Effector memory CD4-positive, alpha-beta T cell (primary cell): ENCODE data around the gene PMM2.

Experiments
- DNase-seq, 3 donors: peaks; one replicate each; pipeline ENCODE4 v3.0.0-alpha.2; 2020
- H3K27ac ChIP-seq: 2 replicates; pipeline ENCODE4 v1.7.0; 2013; ENCODE audit warnings: mild to moderate bottlenecking, low read length, moderate library complexity; ENCODE audit not compliant: insufficient read depth, poor library complexity, severe bottlenecking
- H3K27me3 ChIP-seq: replicated peaks from 2 replicates; pipeline ENCODE4 v1.7.0; 2013; ENCODE audit warnings: mild to moderate bottlenecking, low read length; ENCODE audit not compliant: insufficient read depth, control insufficient read depth, poor library complexity, severe bottlenecking
- H3K36me3 ChIP-seq: 2 replicates; pipeline ENCODE4 v1.7.0; 2013; ENCODE audit warnings: mild to moderate bottlenecking, low read length, moderate library complexity; ENCODE audit not compliant: control insufficient read depth, insufficient read depth
- H3K4me1 ChIP-seq: 2 replicates; pipeline ENCODE4 v1.7.0; 2013; ENCODE audit warnings: low read length, mild to moderate bottlenecking; ENCODE audit not compliant: control insufficient read depth, insufficient read depth, poor library complexity, severe bottlenecking
- H3K4me3 ChIP-seq: 2 replicates; pipeline ENCODE4 v1.7.0; 2013; ENCODE audit warnings: low read length, low read depth, mild to moderate bottlenecking; ENCODE audit not compliant: insufficient read depth, poor library complexity, severe bottlenecking
- H3K9me3 ChIP-seq: 2 replicates; pipeline ENCODE4 v1.7.0; 2013; ENCODE audit warnings: mild to moderate bottlenecking, low read length, moderate library complexity; ENCODE audit not compliant: control insufficient read depth

Gene PMM2

DNA sequence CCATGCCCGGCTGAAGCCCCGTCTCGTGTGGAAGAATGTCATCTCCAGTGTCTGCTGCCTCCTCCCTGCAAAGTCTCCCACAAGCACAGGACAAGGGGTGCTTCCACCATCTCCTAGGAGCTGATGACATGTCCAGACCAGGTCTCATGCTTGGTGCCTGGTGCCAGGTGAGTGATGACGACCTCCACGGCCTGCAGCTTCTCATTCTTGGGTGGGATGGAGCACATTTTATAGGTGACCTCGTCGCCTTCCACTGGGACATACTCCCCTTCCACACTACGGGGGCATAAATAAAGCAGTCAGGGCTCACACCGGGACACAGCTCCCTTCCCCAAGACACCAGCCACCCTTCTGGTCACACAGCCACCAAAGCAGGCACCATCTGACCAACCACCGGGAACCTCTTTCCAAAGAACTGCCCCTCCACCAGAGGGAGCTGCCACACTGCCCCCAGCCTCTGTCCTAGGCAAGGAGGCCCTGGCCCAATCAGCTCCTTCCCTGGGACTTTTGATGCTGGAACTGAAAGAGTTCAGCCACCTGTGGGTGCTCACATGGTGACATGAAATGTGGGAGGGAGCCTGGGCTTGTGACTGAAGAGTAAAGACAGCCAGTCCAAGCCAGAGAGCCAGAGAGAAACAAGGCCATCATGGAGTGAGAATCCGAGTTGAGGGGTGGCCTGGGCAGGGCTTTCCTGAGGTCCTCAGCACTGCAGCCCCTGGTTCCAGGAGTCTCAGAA is 57.6 kb downstream of the PMM2 start:
- Histone ChIP-seq H3K4me3 (no peak overlapping the region), H3K27me3 (no peaks in the 10 kb centered on the region), H3K36me3 (peaks cover 30% of the 10 kb centered on the region), H3K9me3 (no peaks in the 10 kb centered on the region), H3K27ac (no peak overlapping the region), H3K4me1 (peaks cover 10% of the 10 kb centered on the region)
- DNase-seq: no peak

DNA sequence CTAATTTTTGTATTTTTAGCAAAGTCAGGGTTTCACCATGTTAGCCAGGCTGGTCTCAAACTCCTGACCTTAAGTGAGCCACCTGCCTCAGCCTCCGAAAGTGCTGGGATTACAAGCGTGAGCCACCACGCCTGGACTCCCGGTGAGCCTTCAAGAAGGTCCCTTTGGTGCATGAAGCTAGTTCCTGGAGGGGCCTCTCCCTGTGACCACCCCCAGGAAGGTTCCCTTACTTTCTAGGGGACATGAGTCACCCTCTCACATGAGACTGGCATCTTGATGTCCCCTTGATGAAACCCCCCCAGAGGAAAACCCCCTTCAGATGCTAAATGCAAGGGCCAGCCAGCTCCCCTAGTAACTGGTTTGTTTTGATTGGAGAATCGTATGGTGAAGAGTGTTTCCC is 58.3 kb downstream of the PMM2 start:
- peaks cover 30% of the 10 kb centered on the region for H3K36me3 ChIP-seq
- no peak overlapping the region for H3K4me3 ChIP-seq
- H3K27ac ChIP-seq: no peak overlapping the region
- DNase-seq: no peak
- no peaks in the 10 kb centered on the region for H3K27me3 ChIP-seq
- peaks cover 10% of the 10 kb centered on the region for H3K4me1 ChIP-seq
- no peaks in the 10 kb centered on the region for H3K9me3 ChIP-seq

DNA sequence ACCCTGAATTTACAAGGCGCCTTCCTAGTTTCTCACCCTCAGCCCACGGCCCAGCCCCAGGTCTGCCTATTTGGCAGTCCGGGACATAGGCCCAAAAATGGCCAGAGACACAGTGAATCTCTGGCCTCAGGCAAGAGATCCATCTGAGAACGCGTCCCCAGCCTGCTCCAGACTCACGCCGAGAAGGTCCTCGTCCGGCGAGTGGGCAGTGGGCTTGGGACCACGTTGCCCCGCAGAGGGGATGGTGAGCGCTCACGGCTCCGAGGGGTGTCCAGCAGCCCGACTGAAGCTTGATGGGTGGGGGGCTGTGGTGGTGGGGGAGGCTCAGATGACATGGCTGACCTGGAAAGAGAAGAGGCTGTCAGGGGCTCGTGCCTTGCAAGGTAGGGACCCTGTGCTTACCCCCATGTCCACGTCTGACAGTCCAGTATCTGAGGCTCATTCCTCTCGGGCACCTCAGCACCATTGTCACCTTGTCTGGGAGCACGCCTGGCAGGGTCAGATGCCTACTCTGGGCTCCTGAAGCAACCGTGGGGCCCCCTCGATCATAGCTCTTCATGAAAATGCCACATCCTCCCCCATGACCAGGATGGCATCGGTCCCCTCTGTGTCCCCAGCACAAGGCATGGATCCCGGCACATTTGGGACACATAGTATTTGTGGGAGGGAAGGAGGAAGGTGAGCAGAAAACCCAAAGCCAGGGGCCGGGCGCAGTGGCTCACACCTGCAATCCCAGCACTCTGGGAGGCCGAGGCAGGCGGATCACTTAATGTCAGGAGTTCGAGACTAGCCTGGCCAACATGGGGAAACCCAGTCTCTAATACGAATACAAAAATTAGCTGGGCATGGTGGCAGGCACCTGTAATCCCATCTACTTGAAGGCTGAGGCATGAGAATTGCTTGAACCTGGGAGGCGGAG is 61.6 kb downstream of the PMM2 start:
- H3K36me3 ChIP-seq: peaks cover 23% of the 10 kb centered on the region
- H3K9me3 ChIP-seq: no peaks in the 10 kb centered on the region
- H3K4me3 ChIP-seq: no peak overlapping the region
- peaks cover 10% of the 10 kb centered on the region for H3K4me1 ChIP-seq
- DNase-seq: no peak
- no peaks in the 10 kb centered on the region for H3K27me3 ChIP-seq
- H3K27ac ChIP-seq: no peak overlapping the region

DNA sequence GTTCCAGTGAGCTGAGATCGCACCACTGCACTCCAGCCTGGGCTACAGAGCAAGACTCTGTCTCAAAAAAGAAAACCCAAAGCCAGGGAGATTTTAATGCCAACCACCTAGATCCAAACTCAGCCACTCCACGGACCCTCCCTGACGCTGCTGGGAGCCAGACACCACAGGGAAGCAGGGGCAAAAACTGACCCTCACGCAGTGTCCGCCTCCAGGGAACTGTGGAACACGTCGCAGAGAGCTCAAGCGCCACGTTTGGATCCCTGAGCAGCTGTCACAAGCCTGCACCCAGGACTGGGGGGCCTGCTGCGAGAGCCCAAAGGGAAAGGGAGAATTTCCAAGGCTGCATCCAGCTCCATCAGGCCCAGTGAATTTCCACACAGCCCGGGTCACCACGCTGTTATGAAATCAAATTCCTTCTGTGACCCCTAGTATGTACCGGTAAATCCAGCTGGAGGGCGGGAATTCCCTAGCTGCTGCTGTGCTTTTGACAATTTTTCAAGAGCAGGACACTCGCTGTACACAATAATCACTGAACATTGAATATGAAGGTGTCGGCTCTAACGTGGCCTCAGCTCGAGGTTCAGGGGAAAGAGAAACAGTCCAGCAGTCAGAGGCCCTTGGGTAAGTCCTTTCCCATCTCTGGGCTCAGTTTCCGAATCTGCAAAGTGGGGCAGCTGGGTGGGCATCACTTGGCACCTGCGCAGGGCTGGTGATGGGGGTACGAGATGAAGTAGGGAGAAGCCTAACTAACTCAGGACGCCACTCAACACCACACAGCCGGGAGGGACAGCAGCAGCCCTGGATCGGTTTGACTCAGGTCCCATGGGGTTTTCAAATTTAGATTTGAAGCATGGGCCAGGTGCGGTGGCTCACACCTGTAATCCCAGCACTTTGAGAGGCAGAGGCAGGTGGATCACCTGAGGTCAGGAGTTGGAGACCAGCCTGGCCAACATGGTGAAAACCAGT is 62.6 kb downstream of the PMM2 start:
- DNase-seq: no peak
- peaks cover 14% of the 10 kb centered on the region for H3K36me3 ChIP-seq

DNA sequence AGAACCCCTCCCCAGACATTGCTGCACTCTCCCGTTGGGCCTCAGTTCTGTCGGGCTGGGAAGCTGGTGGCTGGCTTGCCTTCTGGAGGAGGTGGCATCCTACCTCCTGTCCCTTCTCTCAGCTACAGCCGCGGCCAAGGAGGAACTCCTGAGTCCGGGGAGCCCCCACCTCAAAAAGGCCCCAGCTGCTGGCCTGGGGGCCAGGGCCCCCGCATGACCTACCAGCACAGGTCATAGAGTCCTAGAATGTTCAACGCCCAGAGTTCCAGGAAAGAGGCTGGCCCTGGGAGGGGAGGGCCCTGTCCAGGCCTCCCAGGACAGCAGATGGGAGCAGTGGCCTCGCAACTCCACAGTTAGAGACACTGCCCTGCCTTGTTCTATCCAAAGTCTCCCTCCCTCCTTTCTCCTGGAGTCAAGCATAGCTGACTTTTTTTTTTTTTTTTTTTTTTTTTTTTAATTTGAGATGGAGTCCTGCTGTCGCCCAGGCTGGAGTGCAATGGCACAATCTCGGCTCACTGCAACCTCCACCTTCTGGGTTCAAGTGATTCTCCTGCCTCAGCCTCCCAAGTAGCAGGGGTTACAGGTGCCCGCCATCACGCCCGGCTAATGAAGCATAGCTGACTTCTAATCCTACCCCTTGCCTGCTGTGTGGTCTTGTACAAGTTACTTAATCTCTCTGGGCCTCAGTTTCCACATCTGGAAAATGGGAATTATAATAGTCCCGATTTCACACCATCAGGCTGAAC is 64.1 kb downstream of the PMM2 start:
- H3K9me3 ChIP-seq: no peaks in the 10 kb centered on the region
- no peak overlapping the region for H3K27ac ChIP-seq
- peaks cover 6% of the 10 kb centered on the region for H3K36me3 ChIP-seq
- H3K4me3 ChIP-seq: no peak overlapping the region
- no peaks in the 10 kb centered on the region for H3K27me3 ChIP-seq
- DNase-seq: no peak
- H3K4me1 ChIP-seq: peaks cover 3% of the 10 kb centered on the region

More for the DNA sequence above, 62.6 kb downstream of the PMM2 start:
- Histone ChIP-seq H3K27me3 (no peaks in the 10 kb centered on the region), H3K4me3 (no peak overlapping the region), H3K27ac (no peak overlapping the region), H3K9me3 (no peaks in the 10 kb centered on the region), H3K4me1 (peaks cover 10% of the 10 kb centered on the region)

DNA sequence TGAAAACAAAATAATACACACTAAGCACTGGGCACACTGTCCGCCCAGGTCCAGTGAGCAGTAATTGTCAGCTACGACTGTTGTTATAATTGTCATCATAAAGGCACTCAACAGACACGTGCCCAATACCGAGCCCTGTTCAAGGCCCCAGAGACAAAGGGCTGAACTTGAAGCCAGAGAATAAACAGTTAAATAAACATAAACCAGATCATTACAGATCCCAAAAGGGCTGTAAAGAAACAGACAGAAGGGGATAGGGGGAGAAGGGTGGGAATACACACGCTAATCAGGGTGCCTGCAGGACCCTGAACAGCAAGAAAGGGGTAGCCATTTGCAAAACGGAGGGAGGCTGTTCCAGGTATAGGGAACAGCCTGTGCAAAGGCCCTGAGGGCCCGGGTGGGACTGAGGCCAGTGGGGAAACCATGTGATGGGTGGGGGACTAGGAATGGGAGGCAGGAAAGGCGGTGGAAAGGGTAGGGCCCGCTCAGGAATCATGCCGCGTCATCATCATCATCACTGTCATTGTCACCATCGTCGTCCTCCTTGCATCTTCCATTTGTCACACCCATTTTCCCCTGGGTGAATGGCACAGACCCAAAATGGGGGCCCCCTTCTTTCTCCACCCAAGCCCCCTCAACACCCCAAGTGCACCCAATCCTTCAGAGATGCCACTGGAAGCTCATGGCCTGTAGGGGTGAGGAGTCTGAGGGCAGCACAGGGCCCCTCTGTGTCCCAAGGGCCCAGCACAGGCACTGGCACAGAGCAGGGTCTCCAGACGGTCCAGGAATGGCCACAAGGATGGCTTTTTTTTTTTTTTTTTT is 64.9 kb downstream of the PMM2 start:
- Histone ChIP-seq H3K27ac (no peak overlapping the region), H3K36me3 (peaks cover 6% of the 10 kb centered on the region), H3K4me3 (no peak overlapping the region), H3K4me1 (peaks cover 8% of the 10 kb centered on the region), H3K27me3 (no peaks in the 10 kb centered on the region), H3K9me3 (no peaks in the 10 kb centered on the region)
- no peak for DNase-seq

DNA sequence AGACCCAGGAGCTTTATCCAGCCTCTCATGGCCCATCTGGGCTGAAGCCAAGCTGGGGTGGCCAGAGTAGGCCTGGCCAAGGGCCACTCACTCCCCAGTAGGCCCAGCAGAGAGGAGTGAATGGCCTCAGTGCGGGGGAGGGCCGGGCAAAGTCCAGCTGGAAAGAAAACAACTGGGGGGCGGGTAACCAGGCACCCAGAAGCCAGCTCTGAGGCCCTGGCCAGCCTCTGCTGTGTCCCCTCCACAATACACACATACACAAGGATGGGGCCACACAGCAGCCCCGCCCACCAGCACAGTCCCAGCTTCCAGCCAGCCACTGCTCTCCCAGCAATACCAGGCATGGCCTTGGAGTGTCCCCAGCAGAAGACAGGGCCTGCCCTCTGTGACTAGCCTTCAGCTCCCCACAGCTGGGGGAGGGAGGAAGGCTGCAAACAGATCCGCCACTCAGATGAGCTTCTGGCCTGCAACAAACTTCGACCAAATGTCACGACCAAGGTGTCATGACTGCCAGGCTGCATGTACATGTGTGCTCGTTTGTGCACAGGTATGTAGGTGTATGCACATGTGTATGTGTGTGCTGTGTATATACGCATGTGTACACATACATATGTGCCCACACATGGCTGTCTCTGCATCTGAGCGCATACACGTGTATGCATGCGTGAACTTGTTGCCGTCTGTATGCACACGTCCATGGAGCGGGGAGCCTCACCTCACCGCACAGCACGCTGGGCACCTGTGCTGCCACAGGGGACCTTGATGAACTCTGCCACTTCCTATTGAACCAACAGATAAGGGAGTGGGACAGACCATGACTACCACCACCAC is 66.2 kb downstream of the PMM2 start:
- Histone ChIP-seq H3K36me3 (no peaks in the 10 kb centered on the region), H3K4me3 (no peak overlapping the region), H3K27me3 (no peaks in the 10 kb centered on the region), H3K4me1 (peaks cover 12% of the 10 kb centered on the region), H3K27ac (no peak overlapping the region), H3K9me3 (no peaks in the 10 kb centered on the region)
- DNase-seq: no peak

DNA sequence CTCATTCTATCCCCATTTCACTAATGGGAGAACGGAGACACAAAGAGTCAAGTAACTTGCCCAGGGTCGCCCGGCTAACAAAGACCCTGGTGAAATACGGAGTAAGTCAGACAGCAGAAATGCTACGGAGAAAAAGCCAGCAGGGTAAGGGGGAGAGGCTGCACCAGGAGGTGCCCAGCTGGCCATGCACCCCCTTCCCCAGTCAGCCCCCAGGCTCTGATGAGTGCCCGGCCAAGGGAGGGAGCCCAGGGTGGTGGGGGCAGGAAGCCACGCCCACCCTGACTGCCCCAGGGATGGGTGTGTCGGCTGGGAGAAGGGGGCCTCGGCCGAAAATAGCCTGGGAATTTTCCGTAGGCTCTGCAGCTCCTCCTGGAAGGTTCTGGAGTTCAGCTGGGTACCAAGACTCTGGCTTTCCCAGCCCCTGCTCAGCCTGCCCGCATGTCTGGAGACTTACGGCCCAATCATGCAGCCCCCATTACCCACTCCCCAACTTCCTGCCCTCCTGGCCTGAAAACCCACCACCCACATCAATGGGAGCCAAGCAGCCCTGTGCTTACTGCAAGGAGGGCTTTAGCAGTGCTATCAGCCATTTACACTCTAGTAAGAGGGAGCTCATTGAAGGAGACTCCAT is 67.0 kb downstream of the PMM2 start:
- no peaks in the 10 kb centered on the region for H3K36me3 ChIP-seq
- H3K4me3 ChIP-seq: no peak overlapping the region
- DNase-seq: no peak
- no peak overlapping the region for H3K27ac ChIP-seq
- no peaks in the 10 kb centered on the region for H3K9me3 ChIP-seq
- H3K27me3 ChIP-seq: no peaks in the 10 kb centered on the region
- H3K4me1 ChIP-seq: peaks cover 12% of the 10 kb centered on the region
